Bronchus fibroblast of lung (primary cell): ENCODE data around the gene PEA15. TPM values are rescaled to one million over a fixed set of nuclear protein-coding genes. Genes with fewer than 3 reads are reported as not detected.

Experiments
- total RNA-seq: library from RNA; depleted of rRNA; stranded (reverse); fragments of >200 nt; gene quantifications from 2 replicates; pipeline ENCODE4 v1.2.3, GENCODE V29; 2015

Gene PEA15, protein sequence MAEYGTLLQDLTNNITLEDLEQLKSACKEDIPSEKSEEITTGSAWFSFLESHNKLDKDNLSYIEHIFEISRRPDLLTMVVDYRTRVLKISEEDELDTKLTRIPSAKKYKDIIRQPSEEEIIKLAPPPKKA
- total RNA-seq, result 71.3 and 77.7 TPM in 2 replicates

DNA sequence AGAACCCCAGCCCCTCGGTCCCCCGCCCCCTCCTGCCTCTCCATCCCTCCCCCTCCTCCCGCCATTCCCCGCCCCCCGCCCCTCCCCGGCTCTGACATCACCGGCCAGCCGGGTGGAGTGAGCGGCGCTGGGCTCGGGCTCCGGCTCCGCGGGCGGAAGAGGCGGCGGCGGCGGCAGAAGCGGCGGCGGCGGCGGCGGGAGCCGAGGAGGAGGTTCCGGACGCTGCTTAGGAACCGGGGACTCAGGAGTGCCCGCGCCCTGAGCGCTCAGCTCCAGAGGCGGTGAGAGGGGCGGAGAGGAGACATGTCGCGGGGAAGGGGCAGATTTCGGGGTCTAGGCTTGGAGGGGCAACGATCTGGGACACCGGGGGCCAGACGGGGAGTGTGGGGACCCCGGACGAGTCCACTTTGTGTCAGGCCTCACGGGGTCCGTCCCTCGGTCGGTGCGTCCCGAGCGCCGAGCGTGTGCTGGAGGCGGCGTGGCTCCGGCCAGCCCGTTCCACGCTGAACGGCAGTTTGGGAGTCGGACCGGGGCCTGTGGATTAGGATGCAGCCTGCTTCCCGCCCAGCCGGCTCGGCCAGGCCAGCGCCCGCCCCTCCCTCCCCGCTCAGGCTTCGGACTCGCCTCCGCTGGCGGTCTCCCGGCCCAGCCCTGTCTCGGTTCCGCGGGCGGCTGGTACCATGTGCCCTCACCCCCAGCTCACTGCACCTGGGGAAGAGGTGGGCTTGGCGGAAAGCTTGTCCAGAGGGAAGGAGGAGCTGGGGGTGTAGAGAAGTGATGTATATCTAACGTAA is at the start of gene PEA15:
Gene PEA15 (plus strand): TSS at position 143 of the 794 bp plus-strand sequence. CDS start 6,161 bp downstream, outside the sequence.

DNA sequence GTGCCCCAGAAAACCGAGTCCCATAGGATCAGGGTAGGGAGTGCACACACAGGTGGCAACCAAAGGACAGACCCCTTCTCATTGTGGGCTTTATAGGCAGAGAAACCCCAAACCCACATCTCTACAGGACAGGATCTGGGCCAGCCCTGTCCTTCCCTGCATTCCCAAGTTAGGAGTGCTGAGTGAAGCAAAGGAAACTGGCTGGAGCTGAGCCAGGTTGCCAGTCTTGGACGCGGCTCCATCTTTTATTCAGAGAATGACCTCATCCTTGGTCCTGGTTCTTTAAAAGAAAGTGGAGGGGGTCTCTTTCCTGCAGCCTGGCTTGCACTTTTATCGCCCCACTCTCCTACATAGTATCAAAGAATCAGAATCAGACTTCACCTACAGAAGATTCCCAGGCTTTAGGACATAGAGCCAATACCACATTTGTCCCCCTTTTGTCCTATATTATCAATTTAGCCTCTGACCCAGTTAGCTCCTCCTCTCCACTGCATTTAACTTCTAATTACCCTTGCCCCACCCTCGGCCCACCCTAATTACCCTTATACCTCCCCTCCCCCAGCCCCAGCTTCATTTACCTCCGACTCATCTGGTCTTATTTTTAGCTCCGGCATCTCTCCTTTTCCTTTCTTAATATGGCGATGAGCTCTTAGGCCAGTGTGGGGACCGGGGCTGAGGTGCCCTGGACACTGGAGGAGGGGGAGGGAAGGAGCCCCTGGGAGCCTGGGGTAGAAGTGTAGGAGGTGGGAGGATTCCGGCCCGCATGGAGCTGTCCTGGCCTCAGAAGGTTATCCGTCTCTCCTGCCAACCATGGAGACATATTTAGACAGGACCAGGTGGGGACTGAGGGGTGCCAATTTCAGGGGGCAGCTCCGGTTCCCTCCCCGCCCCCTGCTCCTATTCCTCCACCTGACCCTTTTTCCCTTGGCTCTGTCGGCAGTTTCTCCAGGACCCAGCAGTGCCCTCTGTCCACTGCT is 15.2 kb upstream of the PEA15 start, which contains the start of gene CASQ1:
Gene CASQ1 (plus strand): TSS at position 927 of the 977 bp plus-strand sequence. CDS start 177 bp downstream, outside the sequence.

DNA sequence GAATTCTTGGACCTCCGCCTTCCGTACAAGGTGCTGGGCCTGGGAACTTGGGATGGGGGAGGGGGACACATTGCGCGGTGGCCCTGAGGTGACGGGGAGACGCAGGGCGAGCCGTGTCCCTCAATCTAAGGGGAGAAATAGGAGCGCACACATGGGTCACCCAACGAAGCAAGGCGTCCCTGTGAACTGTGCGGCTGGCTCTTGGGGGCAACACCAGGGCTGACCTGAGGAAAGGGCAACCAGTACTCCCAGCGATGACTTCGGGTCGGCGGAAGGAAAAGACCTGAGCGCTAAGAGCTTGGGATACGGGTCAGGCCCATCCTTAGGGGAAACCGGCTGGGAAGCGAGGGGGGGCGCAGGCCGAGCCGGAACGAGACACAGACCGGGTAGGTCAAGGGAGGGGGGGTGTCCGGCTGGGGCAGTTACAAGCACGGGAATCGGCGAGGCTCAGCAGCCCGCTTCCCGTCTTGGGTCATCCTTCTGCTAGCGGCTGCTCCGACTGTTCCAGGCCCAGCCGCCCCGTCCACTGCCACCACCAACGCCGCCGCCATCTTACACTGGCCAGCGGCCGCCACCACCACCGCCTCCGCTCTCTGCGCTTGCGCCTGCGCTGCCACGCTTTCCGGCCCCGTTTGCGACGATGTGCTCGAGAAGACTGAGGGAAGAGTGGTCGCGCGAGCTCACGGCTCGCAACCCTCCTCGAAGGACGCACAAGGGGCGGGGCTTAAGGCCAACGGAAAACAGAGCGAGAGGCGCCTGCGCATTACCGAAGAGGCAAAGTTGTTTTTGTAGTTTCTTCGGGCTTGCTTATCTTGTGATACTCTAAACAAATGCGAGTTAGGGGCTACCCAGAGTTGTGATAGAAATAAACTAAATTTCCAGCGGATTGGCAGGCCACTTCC is 57.0 kb downstream of the PEA15 start, which contains the start of gene DCAF8:
Gene DCAF8 (minus strand): TSS at position 657 of the 902 bp plus-strand sequence. CDS start 18,541 bp downstream, outside the sequence.

Other genes starting within 250 kb of the PEA15 start
- 2.2 and 2.4 TPM in 2 replicates for gene PIGM, start 173.4 kb upstream of the PEA15 start, total RNA-seq
- not detected in 2 replicates for gene KCNJ10, start 135.2 kb upstream of the PEA15 start, total RNA-seq
- not detected in 2 replicates for gene KCNJ9, start 123.8 kb upstream of the PEA15 start, total RNA-seq
- gene IGSF8, start 106.8 kb upstream of the PEA15 start, total RNA-seq, result 13.2 and 14.1 TPM in 2 replicates
- gene ATP1A2, start 89.6 kb upstream of the PEA15 start, total RNA-seq, result 0.50 and 1.5 TPM in 2 replicates
- not detected in 2 replicates for gene ATP1A4, start 53.8 kb upstream of the PEA15 start, total RNA-seq
- gene CASQ1, start 14.8 kb upstream of the PEA15 start, total RNA-seq, result 0.15 TPM in 1 of 2 replicates, not detected in the other
- 35.1 and 41.5 TPM in 2 replicates for gene DCAF8, start 57.2 kb downstream of the PEA15 start, total RNA-seq
- 42.1 and 52.5 TPM in 2 replicates for gene PEX19, start 79.7 kb downstream of the PEA15 start, total RNA-seq
- gene COPA, start 137.9 kb downstream of the PEA15 start, total RNA-seq, result 191 and 193 TPM in 2 replicates
- gene NCSTN, start 138.0 kb downstream of the PEA15 start, total RNA-seq, result 56.0 and 68.1 TPM in 2 replicates
- under 0.01 TPM in 1 of 2 replicates, not detected in the other for gene NHLH1, start 161.7 kb downstream of the PEA15 start, total RNA-seq
- 0.89 and 1.0 TPM in 2 replicates for gene VANGL2, start 195.2 kb downstream of the PEA15 start, total RNA-seq